ENCODE results near the gene TTC33. TPM values are rescaled to one million over a fixed set of nuclear protein-coding genes. Genes with fewer than 3 reads are reported as not detected.

Gene TTC33
- total and polyA plus RNA-seq, 2 of the 13 experiments (the other 11 are each of a cell fraction or from before 2014, with no cell fraction given) = 4.5 to 20.0 TPM

- TF ChIP-seq DNMT3B (CRISPR knock-in tag; conservative IDR thresholded peaks at IDR 0.05) (no peak), ZNF562 (CRISPR knock-in tag; IDR thresholded peaks at IDR 0.05; ENCODE audit: borderline replicate concordance) (no peak), SIN3B (IDR thresholded peaks at IDR 0.05; ENCODE audit: low read length) (no peak), ZNF253 (CRISPR knock-in tag; IDR thresholded peaks at IDR 0.05; ENCODE audit: borderline replicate concordance) (no peak), ZNF251 (CRISPR knock-in tag; IDR thresholded peaks at IDR 0.05) (no peak), ZNF468 (CRISPR knock-in tag; IDR thresholded peaks at IDR 0.05) (no peak), ISL2 (CRISPR knock-in tag; IDR thresholded peaks at IDR 0.05) (peak; percentile 33; the same call in 1 of the 2 replicates), SMAD3 (CRISPR knock-in tag; IDR thresholded peaks at IDR 0.05) (no peak), FOXK2 (IDR thresholded peaks at IDR 0.05) (no peak), BHLHE40 (IDR thresholded peaks at IDR 0.05; ENCODE audit: low read length) (no peak), CEBPB (IDR thresholded peaks at IDR 0.05; ENCODE audit: borderline replicate concordance, low read depth, low read length) (peak; percentile 97), GPN1 (CRISPR knock-in tag; IDR thresholded peaks at IDR 0.05; ENCODE audit: borderline replicate concordance) (no peak), ZNF790 (CRISPR knock-in tag; IDR thresholded peaks at IDR 0.05; ENCODE audit: borderline replicate concordance) (no peak), TCF7 (IDR thresholded peaks at IDR 0.05; ENCODE audit: low read depth) (peak; percentile 64), SOX5 (CRISPR knock-in tag; IDR thresholded peaks at IDR 0.05; ENCODE audit: borderline replicate concordance) (peak; percentile 43; the same call in 1 of the 2 replicates), ZNF501 (CRISPR knock-in tag; IDR thresholded peaks at IDR 0.05) (no peak), CEBPG (CRISPR knock-in tag; IDR thresholded peaks at IDR 0.05) (peak; percentile 86), ZIK1 (CRISPR knock-in tag; IDR thresholded peaks at IDR 0.05; ENCODE audit: borderline replicate concordance, low read depth) (no peak), SMC3 (IDR thresholded peaks at IDR 0.05; ENCODE audit: low read length) (no peak; the same call in 1 of the 2 replicates), ZNF331 (CRISPR knock-in tag; IDR thresholded peaks at IDR 0.05) (peak; percentile 61; the same call in 1 of the 2 replicates)
- TF ChIP-seq, protein P1, sequence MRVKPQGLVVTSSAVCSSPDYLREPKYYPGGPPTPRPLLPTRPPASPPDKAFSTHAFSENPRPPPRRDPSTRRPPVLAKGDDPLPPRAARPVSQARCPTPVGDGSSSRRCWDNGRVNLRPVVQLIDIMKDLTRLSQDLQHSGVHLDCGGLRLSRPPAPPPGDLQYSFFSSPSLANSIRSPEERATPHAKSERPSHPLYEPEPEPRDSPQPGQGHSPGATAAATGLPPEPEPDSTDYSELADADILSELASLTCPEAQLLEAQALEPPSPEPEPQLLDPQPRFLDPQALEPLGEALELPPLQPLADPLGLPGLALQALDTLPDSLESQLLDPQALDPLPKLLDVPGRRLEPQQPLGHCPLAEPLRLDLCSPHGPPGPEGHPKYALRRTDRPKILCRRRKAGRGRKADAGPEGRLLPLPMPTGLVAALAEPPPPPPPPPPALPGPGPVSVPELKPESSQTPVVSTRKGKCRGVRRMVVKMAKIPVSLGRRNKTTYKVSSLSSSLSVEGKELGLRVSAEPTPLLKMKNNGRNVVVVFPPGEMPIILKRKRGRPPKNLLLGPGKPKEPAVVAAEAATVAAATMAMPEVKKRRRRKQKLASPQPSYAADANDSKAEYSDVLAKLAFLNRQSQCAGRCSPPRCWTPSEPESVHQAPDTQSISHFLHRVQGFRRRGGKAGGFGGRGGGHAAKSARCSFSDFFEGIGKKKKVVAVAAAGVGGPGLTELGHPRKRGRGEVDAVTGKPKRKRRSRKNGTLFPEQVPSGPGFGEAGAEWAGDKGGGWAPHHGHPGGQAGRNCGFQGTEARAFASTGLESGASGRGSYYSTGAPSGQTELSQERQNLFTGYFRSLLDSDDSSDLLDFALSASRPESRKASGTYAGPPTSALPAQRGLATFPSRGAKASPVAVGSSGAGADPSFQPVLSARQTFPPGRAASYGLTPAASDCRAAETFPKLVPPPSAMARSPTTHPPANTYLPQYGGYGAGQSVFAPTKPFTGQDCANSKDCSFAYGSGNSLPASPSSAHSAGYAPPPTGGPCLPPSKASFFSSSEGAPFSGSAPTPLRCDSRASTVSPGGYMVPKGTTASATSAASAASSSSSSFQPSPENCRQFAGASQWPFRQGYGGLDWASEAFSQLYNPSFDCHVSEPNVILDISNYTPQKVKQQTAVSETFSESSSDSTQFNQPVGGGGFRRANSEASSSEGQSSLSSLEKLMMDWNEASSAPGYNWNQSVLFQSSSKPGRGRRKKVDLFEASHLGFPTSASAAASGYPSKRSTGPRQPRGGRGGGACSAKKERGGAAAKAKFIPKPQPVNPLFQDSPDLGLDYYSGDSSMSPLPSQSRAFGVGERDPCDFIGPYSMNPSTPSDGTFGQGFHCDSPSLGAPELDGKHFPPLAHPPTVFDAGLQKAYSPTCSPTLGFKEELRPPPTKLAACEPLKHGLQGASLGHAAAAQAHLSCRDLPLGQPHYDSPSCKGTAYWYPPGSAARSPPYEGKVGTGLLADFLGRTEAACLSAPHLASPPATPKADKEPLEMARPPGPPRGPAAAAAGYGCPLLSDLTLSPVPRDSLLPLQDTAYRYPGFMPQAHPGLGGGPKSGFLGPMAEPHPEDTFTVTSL (CRISPR knock-in tag; IDR thresholded peaks at IDR 0.05; ENCODE audit: borderline replicate concordance) = peak; percentile 33; the same call in 1 of the 2 replicates
- TF ChIP-seq, protein P2, sequence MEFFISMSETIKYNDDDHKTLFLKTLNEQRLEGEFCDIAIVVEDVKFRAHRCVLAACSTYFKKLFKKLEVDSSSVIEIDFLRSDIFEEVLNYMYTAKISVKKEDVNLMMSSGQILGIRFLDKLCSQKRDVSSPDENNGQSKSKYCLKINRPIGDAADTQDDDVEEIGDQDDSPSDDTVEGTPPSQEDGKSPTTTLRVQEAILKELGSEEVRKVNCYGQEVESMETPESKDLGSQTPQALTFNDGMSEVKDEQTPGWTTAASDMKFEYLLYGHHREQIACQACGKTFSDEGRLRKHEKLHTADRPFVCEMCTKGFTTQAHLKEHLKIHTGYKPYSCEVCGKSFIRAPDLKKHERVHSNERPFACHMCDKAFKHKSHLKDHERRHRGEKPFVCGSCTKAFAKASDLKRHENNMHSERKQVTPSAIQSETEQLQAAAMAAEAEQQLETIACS (CRISPR knock-in tag; IDR thresholded peaks at IDR 0.05) = no peak
- TF ChIP-seq, protein P3, sequence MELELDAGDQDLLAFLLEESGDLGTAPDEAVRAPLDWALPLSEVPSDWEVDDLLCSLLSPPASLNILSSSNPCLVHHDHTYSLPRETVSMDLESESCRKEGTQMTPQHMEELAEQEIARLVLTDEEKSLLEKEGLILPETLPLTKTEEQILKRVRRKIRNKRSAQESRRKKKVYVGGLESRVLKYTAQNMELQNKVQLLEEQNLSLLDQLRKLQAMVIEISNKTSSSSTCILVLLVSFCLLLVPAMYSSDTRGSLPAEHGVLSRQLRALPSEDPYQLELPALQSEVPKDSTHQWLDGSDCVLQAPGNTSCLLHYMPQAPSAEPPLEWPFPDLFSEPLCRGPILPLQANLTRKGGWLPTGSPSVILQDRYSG (CRISPR knock-in tag; IDR thresholded peaks at IDR 0.05) = no peak
These were observed 207.7 kb downstream of the TTC33 start (continued) for GRCh38 chr5:40547994-40548575.
